Measurements from ENCODE around the gene CDH18. TPM values are rescaled to one million over a fixed set of nuclear protein-coding genes. Genes with fewer than 3 reads are reported as not detected.

The CDH18 gene
- total RNA-seq, 4 donors from 2014 or later = 0.76 to 0.99 TPM; not detected in 2

DNA sequence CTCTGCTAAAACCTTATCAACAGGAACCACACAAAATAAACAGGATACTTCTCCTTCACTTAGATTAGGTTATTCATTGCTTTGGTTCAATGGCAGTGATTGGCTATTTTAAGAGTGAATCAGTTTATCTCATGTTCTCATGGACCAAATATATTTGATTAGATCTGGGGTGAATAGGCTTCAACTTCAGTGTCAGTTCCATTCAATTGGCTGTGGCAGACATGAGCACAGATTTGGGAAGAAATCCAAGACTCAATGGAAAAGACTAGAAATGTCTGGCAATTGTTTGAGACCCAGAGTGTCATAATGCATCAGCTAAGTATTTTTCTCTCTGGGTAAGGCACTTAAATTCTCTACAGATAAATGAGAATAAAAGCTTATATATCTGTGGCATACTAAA is 37.1 kb downstream of the CDH18 start:
- Histone ChIP-seq H3K27ac (no peak overlapping the region), H3K9me3 (no peaks in the 10 kb centered on the region), H3K4me3 (no peak overlapping the region), H3K27me3 (no peaks in the 10 kb centered on the region), H3K36me3 (no peaks in the 10 kb centered on the region), H3K4me1 (no peaks in the 10 kb centered on the region)
- no peak for TF ChIP-seq EP300 (IDR thresholded peaks at IDR 0.05)
- TF ChIP-seq, protein P1, sequence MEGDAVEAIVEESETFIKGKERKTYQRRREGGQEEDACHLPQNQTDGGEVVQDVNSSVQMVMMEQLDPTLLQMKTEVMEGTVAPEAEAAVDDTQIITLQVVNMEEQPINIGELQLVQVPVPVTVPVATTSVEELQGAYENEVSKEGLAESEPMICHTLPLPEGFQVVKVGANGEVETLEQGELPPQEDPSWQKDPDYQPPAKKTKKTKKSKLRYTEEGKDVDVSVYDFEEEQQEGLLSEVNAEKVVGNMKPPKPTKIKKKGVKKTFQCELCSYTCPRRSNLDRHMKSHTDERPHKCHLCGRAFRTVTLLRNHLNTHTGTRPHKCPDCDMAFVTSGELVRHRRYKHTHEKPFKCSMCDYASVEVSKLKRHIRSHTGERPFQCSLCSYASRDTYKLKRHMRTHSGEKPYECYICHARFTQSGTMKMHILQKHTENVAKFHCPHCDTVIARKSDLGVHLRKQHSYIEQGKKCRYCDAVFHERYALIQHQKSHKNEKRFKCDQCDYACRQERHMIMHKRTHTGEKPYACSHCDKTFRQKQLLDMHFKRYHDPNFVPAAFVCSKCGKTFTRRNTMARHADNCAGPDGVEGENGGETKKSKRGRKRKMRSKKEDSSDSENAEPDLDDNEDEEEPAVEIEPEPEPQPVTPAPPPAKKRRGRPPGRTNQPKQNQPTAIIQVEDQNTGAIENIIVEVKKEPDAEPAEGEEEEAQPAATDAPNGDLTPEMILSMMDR (IDR thresholded peaks at IDR 0.05) = no peak
- TF ChIP-seq POLR2AphosphoS5 (IDR thresholded peaks at IDR 0.05) = no peak
- no peak for TF ChIP-seq POLR2A (IDR thresholded peaks at IDR 0.05)
- DNase-seq (ENCODE audit: low spot score in 2 of 2) = no peak

DNA sequence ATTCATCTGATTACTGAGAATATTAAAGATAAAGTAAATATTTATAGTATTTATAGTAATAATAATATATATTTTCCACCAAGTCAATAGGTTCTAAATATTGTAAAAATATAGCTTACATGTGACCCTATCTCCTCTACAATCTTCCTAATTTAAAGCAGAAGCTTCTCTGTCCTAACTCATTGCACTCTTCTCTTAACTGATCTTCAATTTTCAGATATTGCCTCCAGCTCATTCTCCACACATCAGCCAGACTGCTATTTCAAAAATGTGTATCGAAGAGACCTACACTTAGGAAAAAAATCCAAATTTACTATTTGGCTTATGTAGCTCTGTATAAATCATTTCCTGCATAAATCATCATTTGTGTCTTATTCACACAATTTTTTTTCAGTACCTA is 47.8 kb downstream of the CDH18 start:
- no peak for DNase-seq (ENCODE audit: low spot score in 2 of 2)
- H3K27ac ChIP-seq = no peak overlapping the region
- H3K27me3 ChIP-seq = no peaks in the 10 kb centered on the region
- TF ChIP-seq POLR2A (IDR thresholded peaks at IDR 0.05) (no peak), POLR2AphosphoS5 (IDR thresholded peaks at IDR 0.05) (no peak), EP300 (IDR thresholded peaks at IDR 0.05) (no peak)
- TF ChIP-seq, protein P1 (IDR thresholded peaks at IDR 0.05) = no peak
- H3K9me3 ChIP-seq = no peaks in the 10 kb centered on the region
- no peaks in the 10 kb centered on the region for H3K4me1 ChIP-seq
- no peak overlapping the region for H3K4me3 ChIP-seq
- no peaks in the 10 kb centered on the region for H3K36me3 ChIP-seq
- 45% methylated on average over 1 of the region's 1 CpG for WGBS

- H3K27ac ChIP-seq = no peak overlapping the region
- 88% methylated on average over 5 of the region's 5 CpGs for WGBS
These were observed 57.5 kb downstream of the CDH18 start for GRCh38 chr5:19930451-19930850.

GRCh38 chr5:19928562-19929421 is 59.2 kb downstream of the CDH18 start:
- Histone ChIP-seq H3K27me3 (no peaks in the 10 kb centered on the region), H3K9me3 (no peaks in the 10 kb centered on the region), H3K27ac (no peak overlapping the region), H3K36me3 (no peaks in the 10 kb centered on the region), H3K4me3 (no peak overlapping the region), H3K4me1 (no peaks in the 10 kb centered on the region)
- TF ChIP-seq, protein P1 (IDR thresholded peaks at IDR 0.05) = no peak
- TF ChIP-seq POLR2AphosphoS5 (IDR thresholded peaks at IDR 0.05) (no peak), EP300 (IDR thresholded peaks at IDR 0.05) (no peak), POLR2A (IDR thresholded peaks at IDR 0.05) (no peak)
- DNase-seq (ENCODE audit: low spot score in 2 of 2) = no peak
- 53% methylated on average over 3 of the region's 3 CpGs for WGBS

More at GRCh38 chr5:19930451-19930850, 57.5 kb downstream of the CDH18 start:
- H3K27me3 ChIP-seq = no peaks in the 10 kb centered on the region
- no peaks in the 10 kb centered on the region for H3K9me3 ChIP-seq
- H3K36me3 ChIP-seq = no peaks in the 10 kb centered on the region
- H3K4me3 ChIP-seq = no peak overlapping the region
- TF ChIP-seq POLR2A (IDR thresholded peaks at IDR 0.05) (no peak), EP300 (IDR thresholded peaks at IDR 0.05) (no peak), POLR2AphosphoS5 (IDR thresholded peaks at IDR 0.05) (no peak)
- TF ChIP-seq, protein P1 (IDR thresholded peaks at IDR 0.05) = no peak
- DNase-seq (ENCODE audit: low spot score in 2 of 2) = no peak
- no peaks in the 10 kb centered on the region for H3K4me1 ChIP-seq

GRCh38 chr5:19927919-19928318 is 60.1 kb downstream of the CDH18 start:
- TF ChIP-seq, protein P1 (IDR thresholded peaks at IDR 0.05) = no peak
- no peak for TF ChIP-seq POLR2A (IDR thresholded peaks at IDR 0.05)
- no peak for TF ChIP-seq POLR2AphosphoS5 (IDR thresholded peaks at IDR 0.05)
- TF ChIP-seq EP300 (IDR thresholded peaks at IDR 0.05) = no peak
- Histone ChIP-seq H3K9me3 (no peaks in the 10 kb centered on the region), H3K4me1 (no peaks in the 10 kb centered on the region), H3K27me3 (no peaks in the 10 kb centered on the region), H3K36me3 (no peaks in the 10 kb centered on the region), H3K4me3 (no peak overlapping the region), H3K27ac (no peak overlapping the region)
- 63% methylated on average over 3 of the region's 3 CpGs for WGBS
- DNase-seq (ENCODE audit: low spot score in 2 of 2) = no peak
